Ecto neural progenitor cell (in vitro differentiated cells): Measurements from ENCODE around the gene MYH1.

Experiments
- DNase-seq: peaks from one replicate; pipeline ENCODE4 v3.0.0-alpha.2; 2018; ENCODE audit warnings: low spot score

Gene MYH1

DNA sequence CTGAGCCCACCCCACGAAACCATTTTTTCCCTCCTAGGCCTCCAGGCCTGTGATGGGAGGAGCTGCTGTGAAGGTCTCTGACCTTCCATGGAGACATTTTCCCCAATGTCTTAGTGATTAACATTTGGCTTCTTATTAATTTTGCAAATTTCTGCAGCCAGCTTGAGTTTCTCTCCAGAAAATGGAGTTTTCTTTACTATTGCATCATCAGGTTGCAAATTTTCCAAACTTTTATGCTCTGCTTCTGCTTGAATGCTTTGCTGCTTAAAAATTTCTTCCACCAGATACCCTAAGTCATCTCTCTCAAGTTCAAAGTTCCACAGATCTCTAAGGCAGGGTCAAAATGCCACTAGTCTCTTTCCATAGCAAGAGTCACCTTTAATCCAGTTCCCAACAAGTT is 36.1 kb downstream of the MYH1 start:
- DNase-seq = no peak

DNA sequence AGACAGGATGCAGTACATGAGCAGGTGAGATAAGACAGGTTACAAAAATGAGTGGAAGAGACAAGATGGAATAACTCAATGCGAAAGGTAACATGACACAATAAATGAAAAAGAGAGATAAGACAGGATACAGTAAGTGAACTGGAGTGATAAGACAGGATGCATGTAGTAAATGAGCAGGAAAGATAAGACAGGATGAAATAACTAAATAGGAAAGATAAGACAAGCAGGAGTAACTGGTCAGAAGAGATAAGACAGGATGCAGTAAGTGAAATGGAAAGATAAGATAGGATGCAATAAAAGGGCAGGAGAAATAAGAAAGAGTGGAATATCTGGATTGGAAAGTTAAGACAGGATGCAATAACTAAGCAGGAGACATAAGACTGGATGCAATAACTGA is 40.6 kb downstream of the MYH1 start:
- DNase-seq = no peak

DNA sequence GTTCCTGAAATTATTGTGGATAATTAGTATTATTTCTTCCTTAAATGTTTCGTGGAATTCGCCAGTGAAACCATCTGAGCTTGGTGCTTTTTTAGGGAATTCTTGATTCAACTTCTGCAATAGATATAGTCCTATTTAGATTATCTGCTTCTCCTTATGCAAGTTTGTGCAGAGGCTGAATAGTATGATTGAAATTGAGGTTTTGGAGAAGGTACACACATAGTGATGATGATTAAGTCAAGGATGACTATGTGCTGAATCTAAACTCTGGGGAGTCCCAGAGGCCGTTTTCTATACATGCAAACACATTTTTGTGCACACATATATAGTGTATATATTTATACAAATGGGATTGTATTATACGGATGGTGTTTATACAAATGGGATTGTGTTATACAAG is 43.8 kb downstream of the MYH1 start:
- DNase-seq = no peak

DNA sequence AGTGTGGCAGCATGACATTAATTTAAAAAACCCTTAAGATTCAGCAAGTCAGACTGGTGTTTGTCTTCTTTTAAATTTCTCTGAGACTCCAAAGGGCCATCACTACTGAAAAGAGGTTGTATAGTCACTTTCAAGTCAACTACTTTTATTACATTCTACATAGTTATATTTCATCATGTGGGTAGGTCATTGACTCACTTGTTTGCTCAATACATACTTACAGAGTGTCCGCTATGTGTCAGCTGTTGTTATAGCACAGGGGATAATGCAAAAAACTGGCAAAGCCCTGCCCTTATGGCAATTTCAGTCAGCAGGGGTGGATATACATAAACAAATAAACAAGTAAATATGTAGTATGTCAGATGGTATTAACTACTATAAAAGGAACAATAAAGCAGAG is 46.5 kb downstream of the MYH1 start:
- DNase-seq = no peak

DNA sequence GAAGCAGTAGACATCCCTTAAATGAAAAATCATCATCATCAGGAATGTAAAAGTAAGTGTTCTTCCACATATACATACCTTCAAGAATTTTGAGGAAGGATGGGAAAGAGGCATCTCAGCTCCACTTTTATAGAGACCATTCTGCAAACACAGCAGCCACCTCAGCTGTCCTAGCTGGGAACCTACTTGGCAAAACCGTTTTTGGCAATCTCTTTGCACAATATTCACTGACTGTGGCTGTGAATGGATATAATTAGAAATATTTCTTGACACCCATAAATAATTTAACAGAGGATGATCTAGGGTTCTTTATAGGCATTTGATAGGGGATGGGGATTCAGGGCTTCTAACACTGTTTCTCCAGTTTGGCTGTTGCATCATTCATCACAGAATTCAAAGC is 48.9 kb downstream of the MYH1 start, which contains the start of gene MYH4:
MYH4 (minus strand) TSS at position 101 of the 400 bp plus-strand sequence. CDS start 2,814 bp downstream, outside the sequence.
- no peak for DNase-seq

DNA sequence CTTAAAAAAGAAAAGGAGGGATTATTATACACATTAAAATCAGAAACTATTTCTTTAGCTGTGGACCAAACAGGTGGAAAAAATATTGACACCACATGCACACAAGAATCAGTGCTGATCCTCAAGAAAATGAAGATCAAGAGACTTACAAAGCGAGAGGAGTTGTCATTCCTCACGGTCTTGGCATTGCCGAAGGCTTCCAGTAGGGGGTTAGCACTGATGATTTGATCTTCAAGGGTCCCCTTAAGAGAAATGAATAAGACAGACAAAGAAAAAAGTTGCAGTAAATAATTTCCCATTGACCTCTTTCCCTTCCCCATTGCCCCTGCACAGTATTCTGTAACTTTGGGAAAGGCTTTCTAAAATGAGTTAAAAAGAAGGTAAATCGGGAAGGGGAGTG is 54.9 kb downstream of the MYH1 start:
- no peak for DNase-seq

DNA sequence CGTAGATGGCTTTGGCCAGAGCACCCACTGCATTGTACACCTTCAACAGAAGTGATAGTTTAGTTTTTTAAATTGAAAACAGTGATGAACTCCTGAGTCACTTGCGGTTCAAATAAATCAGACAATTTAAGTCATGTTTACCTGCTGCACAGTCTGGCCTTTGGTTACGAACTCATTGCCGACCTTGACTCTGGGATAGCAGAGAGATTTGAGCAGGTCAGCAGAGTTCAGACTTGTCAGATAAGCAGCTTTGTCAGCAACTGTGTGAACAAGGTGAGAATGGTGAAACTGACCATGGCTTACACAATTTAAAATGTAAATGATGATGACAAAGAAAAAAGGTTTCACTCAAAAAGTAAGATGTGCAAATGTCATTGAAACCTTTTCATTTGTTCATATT is 58.3 kb downstream of the MYH1 start:
- DNase-seq = no peak

DNA sequence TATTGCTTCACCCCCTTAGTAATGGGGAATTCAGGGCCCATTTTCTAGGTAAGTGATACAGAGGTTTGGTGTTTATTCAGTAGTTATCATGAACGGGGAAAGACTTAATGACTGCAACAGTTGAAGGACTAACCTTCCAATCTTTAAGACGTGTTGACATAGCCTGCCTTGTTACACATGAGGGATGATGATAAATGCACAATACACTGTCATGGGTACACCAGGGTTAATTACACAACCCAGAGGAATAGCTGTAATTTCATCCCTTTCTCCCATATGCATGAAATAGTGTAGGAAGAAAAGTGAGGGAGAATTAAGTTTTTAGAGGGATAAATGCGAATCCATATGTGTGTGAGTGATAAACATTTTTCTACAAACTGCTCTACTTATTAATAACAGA is 59.6 kb downstream of the MYH1 start:
- DNase-seq = no peak

DNA sequence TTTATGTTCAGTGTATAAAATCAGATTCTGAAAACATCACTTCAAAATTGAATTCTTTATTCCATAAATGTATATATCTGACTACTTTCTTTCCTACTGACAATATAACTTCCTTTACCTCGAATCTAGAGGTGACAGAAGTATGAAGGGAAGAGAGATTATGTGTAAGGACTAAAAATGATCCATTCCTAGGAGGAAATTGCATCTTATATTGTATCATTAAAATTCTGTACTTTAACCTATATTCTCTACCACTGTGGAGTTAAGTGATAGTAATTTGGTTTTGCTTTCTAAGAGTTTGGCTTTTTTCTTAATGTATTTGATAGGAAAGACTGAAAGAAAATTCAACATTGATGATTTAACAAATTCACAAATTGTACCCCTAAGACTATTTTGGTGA is 60.4 kb downstream of the MYH1 start:
- no peak for DNase-seq

DNA sequence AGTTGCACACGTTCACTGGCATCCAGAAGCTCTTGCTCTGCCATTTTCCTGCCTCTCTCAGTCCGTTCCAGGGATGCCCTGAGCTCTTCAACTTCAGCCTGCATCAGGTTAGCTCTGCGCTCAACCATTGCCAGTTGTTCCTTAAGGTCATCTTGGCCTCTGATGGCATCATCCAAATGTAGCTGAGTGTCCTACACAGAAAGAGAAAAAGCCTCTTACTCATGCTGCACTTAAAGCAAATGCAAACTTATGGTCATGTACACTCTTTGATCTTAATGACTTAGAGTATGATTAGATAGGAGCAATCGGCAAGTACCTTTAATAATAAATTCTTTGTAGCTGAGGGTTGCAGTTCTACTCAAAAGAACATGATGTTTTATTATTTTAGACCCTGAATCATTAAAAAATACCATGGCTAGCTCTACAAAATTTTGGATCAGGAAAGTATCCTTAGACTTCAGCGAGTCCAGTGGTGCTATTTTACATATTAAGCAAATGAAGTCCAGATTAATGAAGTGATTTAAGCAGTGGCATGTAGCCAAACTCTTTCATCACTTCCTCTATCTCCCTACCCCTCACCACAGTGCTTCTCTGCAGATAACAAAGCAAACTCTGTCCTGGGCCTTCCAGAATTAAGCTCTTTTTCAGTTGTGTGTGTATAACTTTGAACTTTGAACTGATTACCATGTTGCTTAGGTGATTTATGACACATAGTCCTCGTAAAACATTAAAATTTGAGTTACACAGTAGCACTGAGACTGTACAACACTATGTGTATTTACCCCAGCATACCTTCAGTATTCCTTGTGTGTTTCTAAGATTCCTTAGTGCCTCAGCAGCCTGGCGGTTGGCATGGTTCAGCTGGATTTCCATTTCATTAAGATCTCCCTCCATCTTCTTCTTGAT is 71.1 kb downstream of the MYH1 start:
- no peak for DNase-seq
